Measurements from ENCODE around the gene GPR18.

Gene GPR18

DNA sequence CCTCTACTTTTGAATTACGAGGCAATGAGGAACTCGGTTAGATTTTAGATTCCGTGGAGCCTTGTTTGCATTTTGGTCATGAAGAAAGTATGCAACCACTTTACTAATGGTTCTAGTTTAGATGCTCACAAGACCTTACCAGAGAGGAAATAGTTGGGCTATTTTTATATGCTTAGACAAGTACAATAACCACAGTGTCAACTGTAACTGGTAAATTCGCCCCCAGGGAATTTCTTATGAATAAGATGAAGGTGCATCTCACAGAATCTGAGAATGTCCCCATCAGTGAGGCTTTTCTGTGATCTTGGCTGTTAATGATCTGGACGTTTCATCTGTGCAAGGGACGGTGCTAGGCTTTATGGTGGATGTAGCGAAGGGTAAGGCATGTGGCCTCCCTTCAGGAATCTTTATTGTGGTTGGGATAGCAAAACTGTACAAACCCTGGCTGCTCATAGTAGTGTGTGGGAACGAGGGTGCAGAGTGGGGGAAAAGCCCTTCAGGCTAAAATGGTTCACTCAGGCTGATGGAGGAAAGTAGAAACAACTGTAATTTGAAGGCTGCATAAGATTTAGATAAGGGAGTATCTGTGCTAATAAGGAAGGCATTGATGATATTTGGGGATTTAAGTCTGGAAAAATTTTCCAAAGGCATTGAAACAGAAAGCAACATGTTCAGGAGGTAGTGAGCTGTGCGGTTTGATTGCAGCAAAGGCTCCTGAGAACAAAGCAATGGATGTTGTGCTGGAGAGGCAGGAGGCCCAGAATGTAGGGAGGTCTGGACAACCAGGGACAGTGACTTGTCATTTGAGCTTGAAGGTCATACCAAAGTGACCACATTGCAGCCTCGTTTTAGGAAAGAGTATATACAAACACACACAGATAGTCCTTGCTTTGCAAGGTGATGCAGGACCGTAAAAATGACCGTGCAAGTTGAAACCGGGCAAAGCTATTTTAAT is 29.2 kb downstream of the GPR18 start:
- H3K4me3 ChIP-seq, result peak overlapping the region; percentile 61
- no peak for TF ChIP-seq POLR2AphosphoS5 (IDR thresholded peaks at IDR 0.05; ENCODE audit: borderline replicate concordance, low read depth, low read length)
- TF ChIP-seq EZH2 (IDR thresholded peaks at IDR 0.05), result no peak
- no peak for TF ChIP-seq FOXP2 (optimal IDR thresholded peaks at IDR 0.05; ENCODE audit: control extremely low read depth, extremely low read length, insufficient read depth)
- DNase-seq (ENCODE audit: low read depth, low spot score), result peak; percentile 73
- H3K9me3 ChIP-seq (ENCODE audit: low read depth, low read length), result no peaks in the 10 kb centered on the region
- no peaks in the 10 kb centered on the region for H3K36me3 ChIP-seq (ENCODE audit: insufficient read depth, low read length)
- peak overlapping the region; percentile 9 for H3K9ac ChIP-seq (ENCODE audit: insufficient read length)
- peak overlapping the region; percentile 64 for H3K27ac ChIP-seq

DNA sequence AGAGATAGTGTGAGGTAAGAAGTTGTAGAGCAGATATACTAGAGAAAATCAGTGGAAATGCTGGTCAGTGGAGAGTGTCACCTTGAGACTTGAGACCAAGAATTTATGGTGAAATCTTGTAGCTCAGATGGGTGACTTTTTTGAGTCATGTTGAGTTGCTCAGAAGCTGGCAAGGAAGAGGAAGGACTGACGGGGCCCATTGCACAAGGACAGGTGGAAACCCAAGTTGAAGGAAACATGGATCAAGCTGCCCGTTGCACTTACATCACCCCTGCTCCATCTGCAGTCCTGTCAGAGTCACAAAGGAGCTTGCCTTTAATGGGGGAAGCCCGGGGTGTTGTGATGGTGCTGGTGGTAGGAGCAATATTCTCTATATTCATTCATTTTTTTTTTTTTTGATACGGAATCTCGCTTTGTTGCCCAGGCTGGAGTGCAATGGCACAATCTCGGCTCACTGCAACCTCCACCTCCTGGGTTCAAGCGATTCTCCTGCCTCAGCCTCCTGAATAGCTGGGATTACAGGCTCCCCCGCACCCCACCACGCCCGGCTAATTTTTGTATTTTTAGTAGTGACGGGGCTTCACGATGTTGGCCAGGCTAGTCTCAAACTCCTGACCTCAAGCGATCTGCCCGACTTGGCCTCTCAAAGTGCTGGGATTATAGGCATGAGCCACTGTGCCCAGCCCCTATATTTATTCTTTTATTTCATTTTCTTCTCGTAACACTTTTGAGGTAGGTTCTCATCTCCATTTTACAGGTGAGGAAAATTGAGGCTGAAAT is 30.1 kb downstream of the GPR18 start:
- DNase-seq (ENCODE audit: low read depth, low spot score), result no peak
- Histone ChIP-seq H3K27ac (peak overlapping the region; percentile 64), H3K4me3 (peak overlapping the region; percentile 61), H3K36me3 (ENCODE audit: insufficient read depth, low read length) (no peaks in the 10 kb centered on the region), H3K9ac (ENCODE audit: insufficient read length) (no peak overlapping the region), H3K9me3 (ENCODE audit: low read depth, low read length) (no peaks in the 10 kb centered on the region)
- TF ChIP-seq POLR2AphosphoS5 (IDR thresholded peaks at IDR 0.05; ENCODE audit: borderline replicate concordance, low read depth, low read length) (no peak), FOXP2 (optimal IDR thresholded peaks at IDR 0.05; ENCODE audit: control extremely low read depth, extremely low read length, insufficient read depth) (no peak), EZH2 (IDR thresholded peaks at IDR 0.05) (no peak)

DNA sequence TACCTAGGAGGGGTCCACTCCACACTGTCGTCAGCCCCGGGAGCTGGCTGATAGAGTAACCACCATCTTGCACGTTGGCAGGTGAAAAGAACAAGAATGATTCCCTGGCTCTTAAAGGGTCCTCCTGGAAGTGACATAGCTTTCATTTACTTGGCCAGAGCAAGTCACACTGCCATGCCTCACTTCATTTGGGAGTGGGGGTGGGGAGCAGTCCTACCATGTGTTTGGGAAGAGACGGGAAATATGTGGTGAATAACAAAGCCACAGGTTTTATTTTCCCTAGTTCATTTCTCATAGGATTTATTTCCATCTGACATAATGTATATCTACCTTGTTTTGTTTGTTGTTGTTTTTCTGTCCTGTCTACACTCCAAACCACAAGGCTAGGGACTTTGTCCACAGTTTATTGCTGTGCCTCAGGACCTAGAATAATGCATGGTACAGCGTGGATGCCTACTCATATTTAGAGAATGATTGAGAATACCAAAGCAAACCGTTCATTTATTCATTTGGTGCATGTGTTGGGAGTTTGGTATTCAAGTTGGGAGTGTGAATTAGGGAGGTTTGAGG is 30.8 kb downstream of the GPR18 start:
- Histone ChIP-seq H3K9me3 (ENCODE audit: low read depth, low read length) (no peaks in the 10 kb centered on the region), H3K27ac (0 out of 2 replicates have a peak overlapping the region, but pooled peaks have one; percentile 10), H3K36me3 (ENCODE audit: insufficient read depth, low read length) (no peaks in the 10 kb centered on the region; the same call in 1 of the 2 replicates), H3K9ac (ENCODE audit: insufficient read length) (no peak overlapping the region), H3K4me3 (no peak overlapping the region)
- no peak for TF ChIP-seq FOXP2 (optimal IDR thresholded peaks at IDR 0.05; ENCODE audit: control extremely low read depth, extremely low read length, insufficient read depth)
- no peak for TF ChIP-seq EZH2 (IDR thresholded peaks at IDR 0.05)
- TF ChIP-seq POLR2AphosphoS5 (IDR thresholded peaks at IDR 0.05; ENCODE audit: borderline replicate concordance, low read depth, low read length), result no peak
- DNase-seq (ENCODE audit: low read depth, low spot score), result no peak

DNA sequence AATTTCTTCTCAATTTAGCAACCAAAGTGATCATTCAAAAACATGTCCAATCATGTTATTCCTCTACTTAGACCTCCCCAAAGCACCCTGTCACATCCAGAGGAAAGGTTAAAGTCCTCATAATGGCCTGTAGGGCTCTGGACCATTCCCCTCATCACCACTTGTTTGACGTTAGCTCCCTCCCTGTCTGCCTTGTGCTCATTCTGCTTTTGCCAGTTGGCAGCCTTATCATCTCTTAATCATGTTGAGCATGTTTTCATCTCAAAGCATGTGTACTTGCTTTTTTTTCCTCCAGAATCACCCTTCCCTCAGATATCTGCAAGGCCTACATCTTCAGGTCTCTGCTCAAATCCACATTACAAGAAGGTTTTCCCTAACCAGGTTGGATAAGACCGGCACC is 31.7 kb downstream of the GPR18 start:
- H3K9ac ChIP-seq (ENCODE audit: insufficient read length), result no peak overlapping the region
- TF ChIP-seq FOXP2 (optimal IDR thresholded peaks at IDR 0.05; ENCODE audit: control extremely low read depth, extremely low read length, insufficient read depth), result no peak
- TF ChIP-seq EZH2 (IDR thresholded peaks at IDR 0.05), result no peak
- TF ChIP-seq POLR2AphosphoS5 (IDR thresholded peaks at IDR 0.05; ENCODE audit: borderline replicate concordance, low read depth, low read length), result no peak
- H3K27ac ChIP-seq, result no peak overlapping the region

DNA sequence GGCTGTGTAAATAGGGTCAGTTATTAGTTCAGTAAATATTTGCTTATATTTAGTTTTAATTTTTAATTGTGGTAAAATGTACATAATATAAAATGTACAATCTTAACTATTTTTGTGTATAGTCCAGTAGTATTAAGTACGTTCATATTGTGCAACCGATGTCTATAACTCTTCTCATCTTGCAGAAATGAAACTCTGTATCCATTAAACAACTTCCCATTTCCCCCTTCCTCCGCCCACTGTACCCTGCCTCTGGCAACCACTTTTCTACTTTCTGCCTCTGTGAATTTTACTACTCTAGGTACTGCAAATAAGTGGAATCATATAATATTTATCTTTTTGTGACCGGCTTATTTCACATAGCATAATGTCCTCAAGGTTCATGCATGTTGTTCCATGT is 33.1 kb downstream of the GPR18 start:
- Histone ChIP-seq H3K4me3 (no peak overlapping the region), H3K9me3 (ENCODE audit: low read depth, low read length) (no peaks in the 10 kb centered on the region), H3K27ac (no peak overlapping the region), H3K9ac (ENCODE audit: insufficient read length) (no peak overlapping the region), H3K36me3 (ENCODE audit: insufficient read depth, low read length) (peaks cover 12% of the 10 kb centered on the region)
- no peak for DNase-seq (ENCODE audit: low read depth, low spot score)
- TF ChIP-seq FOXP2 (optimal IDR thresholded peaks at IDR 0.05; ENCODE audit: control extremely low read depth, extremely low read length, insufficient read depth) (no peak), EZH2 (IDR thresholded peaks at IDR 0.05) (no peak), POLR2AphosphoS5 (IDR thresholded peaks at IDR 0.05; ENCODE audit: borderline replicate concordance, low read depth, low read length) (no peak)

More for the DNA sequence above, 31.7 kb downstream of the GPR18 start:
- Histone ChIP-seq H3K9me3 (ENCODE audit: low read depth, low read length) (no peaks in the 10 kb centered on the region), H3K36me3 (ENCODE audit: insufficient read depth, low read length) (peaks cover 8% of the 10 kb centered on the region), H3K4me3 (no peak overlapping the region)
- no peak for DNase-seq (ENCODE audit: low read depth, low spot score)

DNA sequence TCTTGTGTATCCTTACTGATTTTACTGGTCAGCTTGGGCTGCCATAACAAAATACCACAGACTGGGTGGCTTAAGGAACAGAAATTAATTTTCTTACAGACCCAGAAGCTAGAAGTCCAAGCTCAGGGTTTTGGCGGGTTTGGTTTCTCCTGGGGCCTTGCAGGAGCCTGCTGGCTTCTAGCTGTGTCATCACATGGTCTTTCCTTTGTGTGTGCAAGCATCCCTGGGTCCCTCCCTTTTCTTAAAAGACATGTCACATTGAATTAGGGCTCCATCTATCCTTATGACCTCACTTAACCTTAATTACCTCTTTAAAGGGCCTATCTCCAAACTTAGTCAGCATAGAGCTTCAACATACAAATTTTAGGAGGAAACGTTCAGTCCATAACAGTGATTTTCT is 34.2 kb downstream of the GPR18 start:
- peaks cover 12% of the 10 kb centered on the region for H3K36me3 ChIP-seq (ENCODE audit: insufficient read depth, low read length)
- H3K9me3 ChIP-seq (ENCODE audit: low read depth, low read length), result no peaks in the 10 kb centered on the region
- H3K4me3 ChIP-seq, result no peak overlapping the region
- no peak for DNase-seq (ENCODE audit: low read depth, low spot score)
- TF ChIP-seq EZH2 (IDR thresholded peaks at IDR 0.05), result no peak
- TF ChIP-seq POLR2AphosphoS5 (IDR thresholded peaks at IDR 0.05; ENCODE audit: borderline replicate concordance, low read depth, low read length), result no peak
- TF ChIP-seq FOXP2 (optimal IDR thresholded peaks at IDR 0.05; ENCODE audit: control extremely low read depth, extremely low read length, insufficient read depth), result no peak
- H3K27ac ChIP-seq, result peak overlapping the region; percentile 28; the same call in 1 of the 2 replicates
- H3K9ac ChIP-seq (ENCODE audit: insufficient read length), result no peak overlapping the region

DNA sequence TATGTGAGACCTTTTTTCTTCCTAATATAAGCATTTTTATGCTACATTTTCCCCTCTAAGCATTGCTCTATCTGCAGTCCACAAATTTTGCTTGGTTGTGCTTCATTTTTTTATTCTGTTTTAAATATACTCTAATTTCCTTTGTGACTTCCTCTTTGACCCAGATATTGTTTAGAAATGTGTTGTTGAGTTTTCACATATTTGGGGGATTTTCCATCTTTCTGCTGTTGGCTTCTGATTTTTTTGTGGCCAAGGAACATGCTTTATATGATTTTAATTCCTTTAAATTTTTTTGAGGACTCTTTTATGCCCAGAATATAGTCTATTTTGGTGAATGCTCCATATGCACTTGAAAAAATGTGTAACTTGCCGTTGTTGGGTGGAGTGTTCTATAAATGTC is 34.6 kb downstream of the GPR18 start:
- H3K4me3 ChIP-seq, result no peak overlapping the region

More for the DNA sequence above, 34.6 kb downstream of the GPR18 start:
- TF ChIP-seq FOXP2 (optimal IDR thresholded peaks at IDR 0.05; ENCODE audit: control extremely low read depth, extremely low read length, insufficient read depth) (no peak), POLR2AphosphoS5 (IDR thresholded peaks at IDR 0.05; ENCODE audit: borderline replicate concordance, low read depth, low read length) (no peak), EZH2 (IDR thresholded peaks at IDR 0.05) (no peak)
- Histone ChIP-seq H3K9me3 (ENCODE audit: low read depth, low read length) (no peaks in the 10 kb centered on the region), H3K36me3 (ENCODE audit: insufficient read depth, low read length) (peaks cover 12% of the 10 kb centered on the region), H3K27ac (0 out of 2 replicates have a peak overlapping the region, but pooled peaks have one; percentile 28), H3K9ac (ENCODE audit: insufficient read length) (no peak overlapping the region)
- no peak for DNase-seq (ENCODE audit: low read depth, low spot score)

Measured in SK-N-MC (cell line).